IMR-90 (cell line): ENCODE results near the gene SS18L1. TPM values are rescaled to one million over a fixed set of nuclear protein-coding genes. Genes with fewer than 3 reads are reported as not detected.

ENCODE experiments used
- ATAC-seq: fragments of 200-7000 bp; cut with Tn5 transposase; 2 replicates; pipeline ENCODE4 v1.9.1; 2020; ENCODE audit warnings: low read depth, mild to moderate bottlenecking, moderate library complexity
- BruUV-seq: library from RNA; stranded (reverse); fragments of 400-500 nt; replicated peaks from 2 replicates; lab custom pipeline; 2021; lab: Mats Ljungman, UMichigan
- CTCF ChIA-PET: fragments of 300-600 bp; formaldehyde crosslinking; extraction: SDS; loops from one replicate; lab custom pipeline; 2021; ENCODE audit warnings: antibody characterized with exemption; lab: Yijun Ruan, JAX
- POLR2A ChIA-PET: fragments of 300-600 bp; sonication (Branson Sonifier 250); formaldehyde crosslinking; loops from one replicate; lab custom pipeline; 2022; ENCODE audit warnings: antibody characterized with exemption; ENCODE audit not compliant: unreplicated experiment; lab: Charles Lee
- DNase-seq: peaks from one replicate; pipeline ENCODE4 v3.0.0; 2013
- H2AFZ ChIP-seq: replicated peaks from 2 replicates; pipeline ENCODE3; 2013; ENCODE audit warnings: low read length, mild to moderate bottlenecking; ENCODE audit not compliant: poor library complexity
- H2AK5ac ChIP-seq: 2 replicates; pipeline ENCODE4 v1.6.1; 2013; ENCODE audit warnings: low read depth, low read length, inconsistent platforms
- H2AK9ac ChIP-seq: replicated peaks from 2 replicates; pipeline ENCODE3; 2013; ENCODE audit warnings: mild to moderate bottlenecking, low read depth, low read length, moderate library complexity; ENCODE audit not compliant: poor library complexity
- H2BK120ac ChIP-seq: 2 replicates; pipeline ENCODE4 v1.6.1; 2013; ENCODE audit warnings: low read depth, low read length, inconsistent platforms
- H2BK15ac ChIP-seq: 3 replicates; pipeline ENCODE4 v1.6.1; 2013; ENCODE audit warnings: low read depth, low read length, inconsistent platforms
- H2BK20ac ChIP-seq: 2 replicates; pipeline ENCODE4 v1.6.1; 2013; ENCODE audit warnings: low read depth, mild to moderate bottlenecking, inconsistent platforms, low read length, moderate library complexity
- H2BK5ac ChIP-seq: 2 replicates; pipeline ENCODE4 v1.6.1; 2013; ENCODE audit warnings: mild to moderate bottlenecking, low read depth, low read length, inconsistent platforms; ENCODE audit not compliant: poor library complexity, severe bottlenecking
- H3K14ac ChIP-seq: replicated peaks from 2 replicates; pipeline ENCODE4 v1.6.1; 2013; ENCODE audit warnings: low read depth, low read length, inconsistent platforms
- H3K18ac ChIP-seq: 2 replicates; pipeline ENCODE4 v1.6.1; 2013; ENCODE audit warnings: low read depth, low read length, control low read depth
- H3K23ac ChIP-seq: 2 replicates; pipeline ENCODE4 v1.6.1; 2013; ENCODE audit warnings: low read depth, low read length, inconsistent platforms
- H3K27ac ChIP-seq: 2 replicates; pipeline ENCODE4 v1.5.1; 2013; ENCODE audit warnings: mild to moderate bottlenecking, control low read depth, low read length; ENCODE audit not compliant: insufficient read depth
- H3K27me3 ChIP-seq: 2 replicates; pipeline ENCODE4 v1.6.1; 2013; ENCODE audit warnings: low read length; ENCODE audit not compliant: control insufficient read depth, insufficient read depth
- H3K36me3 ChIP-seq: 2 replicates; pipeline ENCODE4 v1.6.1; 2013; ENCODE audit warnings: low read length, mixed read lengths; ENCODE audit not compliant: control insufficient read depth, insufficient read depth
- H3K4ac ChIP-seq: 2 replicates; pipeline ENCODE4 v1.6.1; 2013; ENCODE audit warnings: low read depth, low read length, inconsistent platforms
- H3K4me1 ChIP-seq: 2 replicates; pipeline ENCODE4 v1.6.1; 2013; ENCODE audit warnings: low read length, mixed read lengths; ENCODE audit not compliant: control insufficient read depth, insufficient read depth
- H3K4me2 ChIP-seq: 2 replicates; pipeline ENCODE4 v1.6.1; 2013; ENCODE audit warnings: low read depth, mild to moderate bottlenecking, control low read depth, low read length, moderate library complexity
- H3K4me3 ChIP-seq: 2 replicates; pipeline ENCODE4 v1.5.1; 2013; ENCODE audit warnings: low read depth, mild to moderate bottlenecking, control low read depth, low read length, moderate library complexity; ENCODE audit not compliant: insufficient read depth
- H3K56ac ChIP-seq: 2 replicates; pipeline ENCODE4 v1.6.1; 2013; ENCODE audit warnings: low read length, inconsistent platforms; ENCODE audit not compliant: insufficient read depth; ENCODE audit errors: extremely low read depth
- H3K79me1 ChIP-seq, 2 experiments: 2 replicates each; pipeline ENCODE4 v1.6.1; 2013; ENCODE audit warnings: low read length in 2 of 2, inconsistent platforms in 1 of 2, low read depth in 1 of 2
- H3K9ac ChIP-seq: 2 replicates; pipeline ENCODE4 v1.6.1; 2013; ENCODE audit warnings: low read depth, low read length, control low read depth
- H3K9me1 ChIP-seq: 2 replicates; pipeline ENCODE4 v1.6.1; 2013; ENCODE audit warnings: low read length, inconsistent platforms; ENCODE audit not compliant: insufficient read depth
- H3K9me3 ChIP-seq: 2 replicates; pipeline ENCODE4 v1.6.1; 2013; ENCODE audit warnings: low read length; ENCODE audit not compliant: control insufficient read depth, insufficient read depth
- H4K20me1 ChIP-seq: 2 replicates; pipeline ENCODE4 v1.6.1; 2013; ENCODE audit warnings: low read length, inconsistent platforms; ENCODE audit not compliant: insufficient read depth
- H4K5ac ChIP-seq: 2 replicates; pipeline ENCODE4 v1.6.1; 2013; ENCODE audit warnings: mild to moderate bottlenecking, low read depth, low read length, control low read depth
- H4K8ac ChIP-seq, 2 experiments: 2 replicates each; pipeline ENCODE4 v1.6.1; 2013; ENCODE audit warnings: low read depth in 2 of 2, low read length in 2 of 2, control low read depth in 1 of 2, inconsistent platforms in 1 of 2
- H4K91ac ChIP-seq: 2 replicates; pipeline ENCODE4 v1.6.1; 2013; ENCODE audit warnings: low read depth, low read length, inconsistent platforms; ENCODE audit not compliant: insufficient read depth
- BHLHE40 ChIP-seq: fragments of 150-350 bp; IDR thresholded peaks from 2 replicates; pipeline ENCODE4 v1.6.1; 2016; ENCODE audit warnings: mild to moderate bottlenecking, low read depth, low read length
- CEBPB ChIP-seq: IDR thresholded peaks from 2 replicates; pipeline ENCODE4 v1.6.1; 2012; ENCODE audit warnings: low read depth, low read length, improper control_type of control experiment
- CHD1 ChIP-seq: IDR thresholded peaks from 2 replicates; pipeline ENCODE4 v1.6.1; 2012; ENCODE audit warnings: low read depth, low read length, improper control_type of control experiment
- CTCF ChIP-seq: conservative IDR thresholded peaks from 2 replicates; pipeline ENCODE4 v1.5.1; 2012; ENCODE audit warnings: mild to moderate bottlenecking, low read depth, low read length, improper control_type of control experiment
- ELK1 ChIP-seq: fragments of 150-350 bp; IDR thresholded peaks from 2 replicates; pipeline ENCODE4 v1.6.1; 2016; ENCODE audit warnings: low read depth, mild to moderate bottlenecking, low read length, moderate library complexity, borderline replicate concordance
- FOS ChIP-seq: fragments of 150-350 bp; IDR thresholded peaks from 2 replicates; pipeline ENCODE4 v1.6.1; 2016; ENCODE audit warnings: low read depth, low read length
- MAFK ChIP-seq: IDR thresholded peaks from 2 replicates; pipeline ENCODE4 v1.6.1; 2012; ENCODE audit warnings: low read depth, low read length, improper control_type of control experiment
- MAZ ChIP-seq: IDR thresholded peaks from 2 replicates; pipeline ENCODE4 v1.6.1; 2012; ENCODE audit warnings: low read depth, mild to moderate bottlenecking, low read length, improper control_type of control experiment, moderate library complexity, borderline replicate concordance
- MXI1 ChIP-seq: IDR thresholded peaks from 2 replicates; pipeline ENCODE4 v1.6.1; 2012; ENCODE audit warnings: low read depth, mild to moderate bottlenecking, low read length, moderate library complexity, borderline replicate concordance
- NFE2L2 ChIP-seq: fragments of 150-350 bp; IDR thresholded peaks from 2 replicates; pipeline ENCODE4 v1.6.1; 2016; ENCODE audit warnings: low read depth, mild to moderate bottlenecking, low read length
- POLR2A ChIP-seq: IDR thresholded peaks from 2 replicates; pipeline ENCODE4 v1.6.1; 2012; ENCODE audit warnings: mild to moderate bottlenecking, low read depth, low read length
- RAD21 ChIP-seq: IDR thresholded peaks from 2 replicates; pipeline ENCODE4 v1.6.1; 2012; ENCODE audit warnings: low read length, improper control_type of control experiment
- RCOR1 ChIP-seq: IDR thresholded peaks from 2 replicates; pipeline ENCODE4 v1.6.1; 2012; ENCODE audit warnings: mild to moderate bottlenecking, low read length, improper control_type of control experiment; ENCODE audit not compliant: insufficient replicate concordance
- RFX5 ChIP-seq: IDR thresholded peaks from 2 replicates; pipeline ENCODE4 v1.8.0; 2012; ENCODE audit warnings: low read depth, mild to moderate bottlenecking, low read length, moderate library complexity
- SMC3 ChIP-seq: fragments of 150-350 bp; IDR thresholded peaks from 2 replicates; pipeline ENCODE4 v1.6.1; 2016; ENCODE audit warnings: low read depth, mild to moderate bottlenecking, antibody characterized with exemption, low read length, moderate library complexity
- USF2 ChIP-seq: fragments of 150-350 bp; IDR thresholded peaks from 2 replicates; pipeline ENCODE4 v1.6.1; 2017; ENCODE audit warnings: mild to moderate bottlenecking, antibody characterized with exemption, low read length, low read depth
- WGBS, 2 experiments: methylation state at CpG; one replicate each; pipeline versions ENCODE4 v1.1.5 to v1.1.7; 2013; ENCODE audit warnings: missing lambda C conversion rate in 2 of 2; ENCODE audit not compliant: insufficient read length in 1 of 2; ENCODE audit errors: extremely low coverage in 2 of 2; 5-methylcytosine and 5-hydroxymethylcytosine counted together
- dilution Hi-C: fragments of 300-500 bp; cut with HindIII; formaldehyde crosslinking; loops from one replicate; pipeline ENCODE4 v1.14.3; 2018; ENCODE audit warnings: low sequenced_read_pairs; ENCODE audit not compliant: unreplicated experiment
- in situ Hi-C: fragments of 300-500 bp; cut with MboI; formaldehyde crosslinking; loops from 3 replicates; pipeline ENCODE4 v1.14.3; 2019; ENCODE audit warnings: low sequenced_read_pairs, inconsistent platforms, mixed read lengths
- intact Hi-C: fragments of 100-400 bp; cut with micrococcal nuclease; formaldehyde crosslinking; loops from 2 replicates; pipeline ENCODE4 v1.10.0; 2022
- polyA plus RNA-seq, 3 experiments: library from polyadenylated mRNA; depleted of rRNA; stranded (reverse); fragments of >200 nt; gene quantifications; 2 replicates each; pipeline ENCODE4 v1.2.3, GENCODE V29; 2012; ENCODE audit warnings: low replicate concordance in 1 of 3
- total RNA-seq: library from RNA; depleted of rRNA; stranded (reverse); fragments of >200 nt; gene quantifications from 2 replicates; pipeline ENCODE4 v1.2.3, GENCODE V29; 2012

SS18L1 gene
- total and polyA plus RNA-seq, 2 of the 4 experiments (the other 2 are of a cell fraction) = 8.1 to 12.2 TPM

- no peak overlapping the region for H3K14ac ChIP-seq
- H3K79me1 ChIP-seq = no peaks in the 10 kb centered on the region
- WGBS, 2 experiments = no CpG with 5 or more reads among the region's 6 CpGs
- intact Hi-C loops (no loop called here), dilution Hi-C loops (no loop called here), in situ Hi-C loops (no loop called here)
- H3K9ac ChIP-seq = no peak overlapping the region
- no peaks in the 10 kb centered on the region for H3K36me3 ChIP-seq
- no peak overlapping the region for H2AK9ac ChIP-seq
- no peak overlapping the region for H3K18ac ChIP-seq
- no peak overlapping the region for H2AK5ac ChIP-seq
- H3K27ac ChIP-seq = no peak overlapping the region
- no peak for TF ChIP-seq POLR2A
- no peak for TF ChIP-seq RAD21
- TF ChIP-seq NFE2L2 = no peak
- TF ChIP-seq RFX5 = no peak
- no peak for TF ChIP-seq MXI1
- no peak for TF ChIP-seq CHD1
- TF ChIP-seq MAFK = no peak
- no peak for TF ChIP-seq RCOR1
- TF ChIP-seq CTCF = no peak
- no peak for TF ChIP-seq MAZ
- TF ChIP-seq BHLHE40 = no peak
- TF ChIP-seq USF2 = no peak
- TF ChIP-seq FOS = no peak
- TF ChIP-seq SMC3 = no peak
- no peak for TF ChIP-seq CEBPB
- no peak for TF ChIP-seq ELK1
- CTCF ChIA-PET = no interaction called here
- H3K4me2 ChIP-seq = no peak overlapping the region
- ATAC-seq (no peak), DNase-seq (no peak)
- BruUV-seq = no TSS peak
- no peak overlapping the region for H2BK15ac ChIP-seq
- H4K91ac ChIP-seq = no peak overlapping the region
- H3K56ac ChIP-seq = no peak overlapping the region
- H3K4me3 ChIP-seq = no peak overlapping the region
- H2BK120ac ChIP-seq = no peak overlapping the region
- peaks cover 37% of the 10 kb centered on the region for H3K9me3 ChIP-seq
- no peaks in the 10 kb centered on the region for H3K9me1 ChIP-seq
- H3K4me1 ChIP-seq = no peaks in the 10 kb centered on the region
- H4K5ac ChIP-seq = no peak overlapping the region
- POLR2A ChIA-PET = interaction anchor here (0.6 kb wide), 1 partner anchor 10 kb away, joined by 6 read pairs; the partner anchor contains the start of gene LSM14B
- peaks cover 15% of the 10 kb centered on the region; the same call in 1 of the 2 replicates for H3K27me3 ChIP-seq
- H3K23ac ChIP-seq = no peak overlapping the region
- H4K8ac ChIP-seq = no peak overlapping the region
- H2BK20ac ChIP-seq = no peak overlapping the region
- no peak overlapping the region for H2BK5ac ChIP-seq
- H3K4ac ChIP-seq = no peak overlapping the region
- H2AFZ ChIP-seq = no peak overlapping the region
- no peaks in the 10 kb centered on the region for H4K20me1 ChIP-seq
Measured at GRCh38 chr20:62112368-62112767, 31.2 kb upstream of the SS18L1 start.
